IMR-90 (cell line): ENCODE measurements around the gene KAZN. TPM values are rescaled to one million over a fixed set of nuclear protein-coding genes. Genes with fewer than 3 reads are reported as not detected.

Experiments
- ATAC-seq: fragments of 200-7000 bp; cut with Tn5 transposase; 2 replicates; pipeline ENCODE4 v1.9.1; 2020; ENCODE audit warnings: low read depth, mild to moderate bottlenecking, moderate library complexity
- BruUV-seq: library from RNA; stranded (reverse); fragments of 400-500 nt; replicated peaks from 2 replicates; lab custom pipeline; 2021; lab: Mats Ljungman, UMichigan
- CTCF ChIA-PET: fragments of 300-600 bp; formaldehyde crosslinking; extraction: SDS; loops from one replicate; lab custom pipeline; 2021; ENCODE audit warnings: antibody characterized with exemption; lab: Yijun Ruan, JAX
- POLR2A ChIA-PET: fragments of 300-600 bp; sonication (Branson Sonifier 250); formaldehyde crosslinking; loops from one replicate; lab custom pipeline; 2022; ENCODE audit warnings: antibody characterized with exemption; ENCODE audit not compliant: unreplicated experiment; lab: Charles Lee
- DNase-seq: peaks from one replicate; pipeline ENCODE4 v3.0.0; 2013
- H2AFZ ChIP-seq: replicated peaks from 2 replicates; pipeline ENCODE3; 2013; ENCODE audit warnings: low read length, mild to moderate bottlenecking; ENCODE audit not compliant: poor library complexity
- H2AK5ac ChIP-seq: 2 replicates; pipeline ENCODE4 v1.6.1; 2013; ENCODE audit warnings: low read depth, low read length, inconsistent platforms
- H2AK9ac ChIP-seq: replicated peaks from 2 replicates; pipeline ENCODE3; 2013; ENCODE audit warnings: mild to moderate bottlenecking, low read depth, low read length, moderate library complexity; ENCODE audit not compliant: poor library complexity
- H2BK120ac ChIP-seq: 2 replicates; pipeline ENCODE4 v1.6.1; 2013; ENCODE audit warnings: low read depth, low read length, inconsistent platforms
- H2BK15ac ChIP-seq: 3 replicates; pipeline ENCODE4 v1.6.1; 2013; ENCODE audit warnings: low read depth, low read length, inconsistent platforms
- H2BK20ac ChIP-seq: 2 replicates; pipeline ENCODE4 v1.6.1; 2013; ENCODE audit warnings: low read depth, mild to moderate bottlenecking, inconsistent platforms, low read length, moderate library complexity
- H2BK5ac ChIP-seq: 2 replicates; pipeline ENCODE4 v1.6.1; 2013; ENCODE audit warnings: mild to moderate bottlenecking, low read depth, low read length, inconsistent platforms; ENCODE audit not compliant: poor library complexity, severe bottlenecking
- H3K14ac ChIP-seq: replicated peaks from 2 replicates; pipeline ENCODE4 v1.6.1; 2013; ENCODE audit warnings: low read depth, low read length, inconsistent platforms
- H3K18ac ChIP-seq: 2 replicates; pipeline ENCODE4 v1.6.1; 2013; ENCODE audit warnings: low read depth, low read length, control low read depth
- H3K23ac ChIP-seq: 2 replicates; pipeline ENCODE4 v1.6.1; 2013; ENCODE audit warnings: low read depth, low read length, inconsistent platforms
- H3K27ac ChIP-seq: 2 replicates; pipeline ENCODE4 v1.5.1; 2013; ENCODE audit warnings: mild to moderate bottlenecking, control low read depth, low read length; ENCODE audit not compliant: insufficient read depth
- H3K27me3 ChIP-seq: 2 replicates; pipeline ENCODE4 v1.6.1; 2013; ENCODE audit warnings: low read length; ENCODE audit not compliant: control insufficient read depth, insufficient read depth
- H3K36me3 ChIP-seq: 2 replicates; pipeline ENCODE4 v1.6.1; 2013; ENCODE audit warnings: low read length, mixed read lengths; ENCODE audit not compliant: control insufficient read depth, insufficient read depth
- H3K4ac ChIP-seq: 2 replicates; pipeline ENCODE4 v1.6.1; 2013; ENCODE audit warnings: low read depth, low read length, inconsistent platforms
- H3K4me1 ChIP-seq: 2 replicates; pipeline ENCODE4 v1.6.1; 2013; ENCODE audit warnings: low read length, mixed read lengths; ENCODE audit not compliant: control insufficient read depth, insufficient read depth
- H3K4me2 ChIP-seq: 2 replicates; pipeline ENCODE4 v1.6.1; 2013; ENCODE audit warnings: low read depth, mild to moderate bottlenecking, control low read depth, low read length, moderate library complexity
- H3K4me3 ChIP-seq: 2 replicates; pipeline ENCODE4 v1.5.1; 2013; ENCODE audit warnings: low read depth, mild to moderate bottlenecking, control low read depth, low read length, moderate library complexity; ENCODE audit not compliant: insufficient read depth
- H3K56ac ChIP-seq: 2 replicates; pipeline ENCODE4 v1.6.1; 2013; ENCODE audit warnings: low read length, inconsistent platforms; ENCODE audit not compliant: insufficient read depth; ENCODE audit errors: extremely low read depth
- H3K79me1 ChIP-seq, 2 experiments: 2 replicates each; pipeline ENCODE4 v1.6.1; 2013; ENCODE audit warnings: low read length in 2 of 2, inconsistent platforms in 1 of 2, low read depth in 1 of 2
- H3K9ac ChIP-seq: 2 replicates; pipeline ENCODE4 v1.6.1; 2013; ENCODE audit warnings: low read depth, low read length, control low read depth
- H3K9me1 ChIP-seq: 2 replicates; pipeline ENCODE4 v1.6.1; 2013; ENCODE audit warnings: low read length, inconsistent platforms; ENCODE audit not compliant: insufficient read depth
- H3K9me3 ChIP-seq: 2 replicates; pipeline ENCODE4 v1.6.1; 2013; ENCODE audit warnings: low read length; ENCODE audit not compliant: control insufficient read depth, insufficient read depth
- H4K20me1 ChIP-seq: 2 replicates; pipeline ENCODE4 v1.6.1; 2013; ENCODE audit warnings: low read length, inconsistent platforms; ENCODE audit not compliant: insufficient read depth
- H4K5ac ChIP-seq: 2 replicates; pipeline ENCODE4 v1.6.1; 2013; ENCODE audit warnings: mild to moderate bottlenecking, low read depth, low read length, control low read depth
- H4K8ac ChIP-seq, 2 experiments: 2 replicates each; pipeline ENCODE4 v1.6.1; 2013; ENCODE audit warnings: low read depth in 2 of 2, low read length in 2 of 2, control low read depth in 1 of 2, inconsistent platforms in 1 of 2
- H4K91ac ChIP-seq: 2 replicates; pipeline ENCODE4 v1.6.1; 2013; ENCODE audit warnings: low read depth, low read length, inconsistent platforms; ENCODE audit not compliant: insufficient read depth
- BHLHE40 ChIP-seq: fragments of 150-350 bp; IDR thresholded peaks from 2 replicates; pipeline ENCODE4 v1.6.1; 2016; ENCODE audit warnings: mild to moderate bottlenecking, low read depth, low read length
- CHD1 ChIP-seq: IDR thresholded peaks from 2 replicates; pipeline ENCODE4 v1.6.1; 2012; ENCODE audit warnings: low read depth, low read length, improper control_type of control experiment
- ELK1 ChIP-seq: fragments of 150-350 bp; IDR thresholded peaks from 2 replicates; pipeline ENCODE4 v1.6.1; 2016; ENCODE audit warnings: low read depth, mild to moderate bottlenecking, low read length, moderate library complexity, borderline replicate concordance
- FOS ChIP-seq: fragments of 150-350 bp; IDR thresholded peaks from 2 replicates; pipeline ENCODE4 v1.6.1; 2016; ENCODE audit warnings: low read depth, low read length
- MAZ ChIP-seq: IDR thresholded peaks from 2 replicates; pipeline ENCODE4 v1.6.1; 2012; ENCODE audit warnings: low read depth, mild to moderate bottlenecking, low read length, improper control_type of control experiment, moderate library complexity, borderline replicate concordance
- MXI1 ChIP-seq: IDR thresholded peaks from 2 replicates; pipeline ENCODE4 v1.6.1; 2012; ENCODE audit warnings: low read depth, mild to moderate bottlenecking, low read length, moderate library complexity, borderline replicate concordance
- POLR2A ChIP-seq: IDR thresholded peaks from 2 replicates; pipeline ENCODE4 v1.6.1; 2012; ENCODE audit warnings: mild to moderate bottlenecking, low read depth, low read length
- RAD21 ChIP-seq: IDR thresholded peaks from 2 replicates; pipeline ENCODE4 v1.6.1; 2012; ENCODE audit warnings: low read length, improper control_type of control experiment
- RCOR1 ChIP-seq: IDR thresholded peaks from 2 replicates; pipeline ENCODE4 v1.6.1; 2012; ENCODE audit warnings: mild to moderate bottlenecking, low read length, improper control_type of control experiment; ENCODE audit not compliant: insufficient replicate concordance
- RFX5 ChIP-seq: IDR thresholded peaks from 2 replicates; pipeline ENCODE4 v1.8.0; 2012; ENCODE audit warnings: low read depth, mild to moderate bottlenecking, low read length, moderate library complexity
- SMC3 ChIP-seq: fragments of 150-350 bp; IDR thresholded peaks from 2 replicates; pipeline ENCODE4 v1.6.1; 2016; ENCODE audit warnings: low read depth, mild to moderate bottlenecking, antibody characterized with exemption, low read length, moderate library complexity
- USF2 ChIP-seq: fragments of 150-350 bp; IDR thresholded peaks from 2 replicates; pipeline ENCODE4 v1.6.1; 2017; ENCODE audit warnings: mild to moderate bottlenecking, antibody characterized with exemption, low read length, low read depth
- WGBS, 2 experiments: methylation state at CpG; one replicate each; pipeline versions ENCODE4 v1.1.5 to v1.1.7; 2013; ENCODE audit warnings: missing lambda C conversion rate in 2 of 2; ENCODE audit not compliant: insufficient read length in 1 of 2; ENCODE audit errors: extremely low coverage in 2 of 2; 5-methylcytosine and 5-hydroxymethylcytosine counted together
- dilution Hi-C: fragments of 300-500 bp; cut with HindIII; formaldehyde crosslinking; loops from one replicate; pipeline ENCODE4 v1.14.3; 2018; ENCODE audit warnings: low sequenced_read_pairs; ENCODE audit not compliant: unreplicated experiment
- in situ Hi-C: fragments of 300-500 bp; cut with MboI; formaldehyde crosslinking; loops from 3 replicates; pipeline ENCODE4 v1.14.3; 2019; ENCODE audit warnings: low sequenced_read_pairs, inconsistent platforms, mixed read lengths
- intact Hi-C: fragments of 100-400 bp; cut with micrococcal nuclease; formaldehyde crosslinking; loops from 2 replicates; pipeline ENCODE4 v1.10.0; 2022
- polyA plus RNA-seq, 3 experiments: library from polyadenylated mRNA; depleted of rRNA; stranded (reverse); fragments of >200 nt; gene quantifications; 2 replicates each; pipeline ENCODE4 v1.2.3, GENCODE V29; 2012; ENCODE audit warnings: low replicate concordance in 1 of 3
- total RNA-seq: library from RNA; depleted of rRNA; stranded (reverse); fragments of >200 nt; gene quantifications from 2 replicates; pipeline ENCODE4 v1.2.3, GENCODE V29; 2012
- TF ChIP-seq, protein P1 (sequence below): conservative IDR thresholded peaks from 2 replicates; pipeline ENCODE4 v1.5.1; 2012; ENCODE audit warnings: mild to moderate bottlenecking, low read depth, low read length, improper control_type of control experiment

Gene KAZN
- total and polyA plus RNA-seq, 2 of the 4 experiments (the other 2 are of a cell fraction), result 5.2 to 10.5 TPM

GRCh38 chr1:14597343-14598006 is 1.0 kb upstream of the KAZN start:
- in situ Hi-C loops, result no loop called here

More at GRCh38 chr1:14597343-14598006, 1.0 kb upstream of the KAZN start:
- intact Hi-C loops, result no loop called here
- Histone ChIP-seq H4K91ac (no peak overlapping the region), H4K20me1 (no peaks in the 10 kb centered on the region), H3K9me1 (no peaks in the 10 kb centered on the region), H3K4me1 (peaks cover 2% of the 10 kb centered on the region; the same call in 1 of the 2 replicates), H4K8ac (no peak overlapping the region), H2BK20ac (no peak overlapping the region), H2BK5ac (no peak overlapping the region), H3K36me3 (no peaks in the 10 kb centered on the region), H3K4me3 (no peak overlapping the region), H3K27me3 (peaks cover 21% of the 10 kb centered on the region), H3K9me3 (no peaks in the 10 kb centered on the region), H2AK5ac (no peak overlapping the region), H2BK120ac (no peak overlapping the region), H3K18ac (no peak overlapping the region), H2AK9ac (no peak overlapping the region), H4K5ac (no peak overlapping the region), H3K27ac (no peak overlapping the region), H2BK15ac (no peak overlapping the region), H3K4me2 (no peak overlapping the region; the same call in 1 of the 2 replicates), H2AFZ (no peak overlapping the region), H3K56ac (no peak overlapping the region), H3K79me1 (no peaks in the 10 kb centered on the region), H3K4ac (no peak overlapping the region), H3K14ac (no peak overlapping the region), H3K23ac (no peak overlapping the region), H3K9ac (no peak overlapping the region)
- WGBS, 2 experiments, result no CpG with 5 or more reads among the region's 10 CpGs
- ChIA-PET POLR2A (no interaction called here), CTCF (no interaction called here)
- ATAC-seq (no peak), DNase-seq (no peak)
- no peak for TF ChIP-seq SMC3
- no peak for TF ChIP-seq ELK1
- no peak for TF ChIP-seq POLR2A
- TF ChIP-seq MXI1, result no peak
- TF ChIP-seq RAD21, result no peak
- TF ChIP-seq MAZ, result no peak
- no peak for TF ChIP-seq RCOR1
- TF ChIP-seq CHD1, result no peak
- TF ChIP-seq FOS, result no peak
- no peak for TF ChIP-seq USF2
- TF ChIP-seq, protein P1, sequence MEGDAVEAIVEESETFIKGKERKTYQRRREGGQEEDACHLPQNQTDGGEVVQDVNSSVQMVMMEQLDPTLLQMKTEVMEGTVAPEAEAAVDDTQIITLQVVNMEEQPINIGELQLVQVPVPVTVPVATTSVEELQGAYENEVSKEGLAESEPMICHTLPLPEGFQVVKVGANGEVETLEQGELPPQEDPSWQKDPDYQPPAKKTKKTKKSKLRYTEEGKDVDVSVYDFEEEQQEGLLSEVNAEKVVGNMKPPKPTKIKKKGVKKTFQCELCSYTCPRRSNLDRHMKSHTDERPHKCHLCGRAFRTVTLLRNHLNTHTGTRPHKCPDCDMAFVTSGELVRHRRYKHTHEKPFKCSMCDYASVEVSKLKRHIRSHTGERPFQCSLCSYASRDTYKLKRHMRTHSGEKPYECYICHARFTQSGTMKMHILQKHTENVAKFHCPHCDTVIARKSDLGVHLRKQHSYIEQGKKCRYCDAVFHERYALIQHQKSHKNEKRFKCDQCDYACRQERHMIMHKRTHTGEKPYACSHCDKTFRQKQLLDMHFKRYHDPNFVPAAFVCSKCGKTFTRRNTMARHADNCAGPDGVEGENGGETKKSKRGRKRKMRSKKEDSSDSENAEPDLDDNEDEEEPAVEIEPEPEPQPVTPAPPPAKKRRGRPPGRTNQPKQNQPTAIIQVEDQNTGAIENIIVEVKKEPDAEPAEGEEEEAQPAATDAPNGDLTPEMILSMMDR, result no peak
- no peak for TF ChIP-seq RFX5
- TF ChIP-seq BHLHE40, result no peak
- no TSS peak for BruUV-seq
- dilution Hi-C loops, result no loop called here
